ENCODE measurements around the gene TCF25.
"Not testable (repeated sequence)": the region's sequence is repeated elsewhere in the genome, so short reads cannot be mapped to it uniquely, and the experiment has no call there.

The TCF25 gene

GRCh38 chr16:89871895-89872294 is 1.5 kb upstream of the TCF25 start:
- DNase-seq (ENCODE audit: insufficient read length) (no peak), FAIRE-seq (no peak)
- TF ChIP-seq TAF1 (IDR thresholded peaks at IDR 0.05; ENCODE audit: borderline replicate concordance, low read depth, low read length) (no peak), POLR2A (IDR thresholded peaks at IDR 0.05; ENCODE audit: low read depth, low read length) (no peak), POLR2AphosphoS5 (IDR thresholded peaks at IDR 0.05; ENCODE audit: low read depth, low read length) (no peak)

- TF ChIP-seq POLR2A (IDR thresholded peaks at IDR 0.05; ENCODE audit: low read depth, low read length) (no peak), TAF1 (IDR thresholded peaks at IDR 0.05; ENCODE audit: borderline replicate concordance, low read depth, low read length) (no peak), POLR2AphosphoS5 (IDR thresholded peaks at IDR 0.05; ENCODE audit: low read depth, low read length) (0 out of 2 replicates have a peak, but pooled peaks have one; percentile 17)
- peak; percentile 85 for DNase-seq (ENCODE audit: insufficient read length)
- FAIRE-seq: peak; percentile 99
These were observed 739 bp downstream of the TCF25 start for GRCh38 chr16:89873972-89874689.

DNA sequence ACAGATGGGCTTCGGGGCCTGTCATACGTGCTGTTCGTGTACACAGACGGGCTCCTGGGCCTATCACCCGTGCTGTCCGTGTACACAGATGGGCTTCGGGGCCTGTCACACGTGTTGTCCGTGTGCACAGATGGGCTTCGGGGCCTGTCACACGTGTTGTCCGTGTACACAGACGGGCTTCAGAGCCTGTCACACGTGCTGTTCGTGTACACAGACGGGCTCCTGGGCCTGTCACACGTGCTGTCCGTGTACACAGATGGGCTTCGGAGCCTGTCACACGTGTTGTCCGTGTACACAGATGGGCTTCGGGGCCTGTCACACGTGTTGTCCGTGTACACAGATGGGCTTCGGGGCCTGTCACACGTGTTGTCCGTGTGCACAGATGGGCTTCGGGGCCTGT is 5.7 kb downstream of the TCF25 start:
- not testable (repeated sequence) for DNase-seq (ENCODE audit: insufficient read length); FAIRE-seq

- no peak for FAIRE-seq
- no peak for TF ChIP-seq POLR2A (IDR thresholded peaks at IDR 0.05; ENCODE audit: low read depth, low read length)
- TF ChIP-seq TAF1 (IDR thresholded peaks at IDR 0.05; ENCODE audit: borderline replicate concordance, low read depth, low read length): no peak
- TF ChIP-seq POLR2AphosphoS5 (IDR thresholded peaks at IDR 0.05; ENCODE audit: low read depth, low read length): no peak
- DNase-seq (ENCODE audit: insufficient read length): no peak
These were observed 7.3 kb downstream of the TCF25 start for GRCh38 chr16:89880477-89881367.

DNA sequence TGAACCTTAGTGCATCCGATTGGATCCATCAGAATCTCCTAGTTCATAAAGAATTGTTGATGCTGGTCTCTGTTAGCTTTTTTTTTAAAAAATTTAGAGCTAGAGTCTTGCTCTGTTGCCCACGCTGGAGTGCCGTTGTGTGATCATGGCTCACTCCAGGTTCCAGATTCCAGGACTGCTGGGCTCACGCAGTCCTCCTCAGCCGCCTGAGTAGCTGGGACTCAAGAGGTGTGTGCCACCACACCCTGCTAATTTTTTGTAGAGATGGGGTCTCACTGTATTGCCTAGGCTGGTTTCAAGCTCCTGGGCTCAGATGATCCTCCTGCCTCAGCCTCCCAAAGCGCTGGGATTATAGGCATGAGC is 8.0 kb downstream of the TCF25 start:
- DNase-seq (ENCODE audit: insufficient read length): no peak
- FAIRE-seq: no peak
- TF ChIP-seq POLR2AphosphoS5 (IDR thresholded peaks at IDR 0.05; ENCODE audit: low read depth, low read length) (no peak), POLR2A (IDR thresholded peaks at IDR 0.05; ENCODE audit: low read depth, low read length) (no peak), TAF1 (IDR thresholded peaks at IDR 0.05; ENCODE audit: borderline replicate concordance, low read depth, low read length) (no peak)

DNA sequence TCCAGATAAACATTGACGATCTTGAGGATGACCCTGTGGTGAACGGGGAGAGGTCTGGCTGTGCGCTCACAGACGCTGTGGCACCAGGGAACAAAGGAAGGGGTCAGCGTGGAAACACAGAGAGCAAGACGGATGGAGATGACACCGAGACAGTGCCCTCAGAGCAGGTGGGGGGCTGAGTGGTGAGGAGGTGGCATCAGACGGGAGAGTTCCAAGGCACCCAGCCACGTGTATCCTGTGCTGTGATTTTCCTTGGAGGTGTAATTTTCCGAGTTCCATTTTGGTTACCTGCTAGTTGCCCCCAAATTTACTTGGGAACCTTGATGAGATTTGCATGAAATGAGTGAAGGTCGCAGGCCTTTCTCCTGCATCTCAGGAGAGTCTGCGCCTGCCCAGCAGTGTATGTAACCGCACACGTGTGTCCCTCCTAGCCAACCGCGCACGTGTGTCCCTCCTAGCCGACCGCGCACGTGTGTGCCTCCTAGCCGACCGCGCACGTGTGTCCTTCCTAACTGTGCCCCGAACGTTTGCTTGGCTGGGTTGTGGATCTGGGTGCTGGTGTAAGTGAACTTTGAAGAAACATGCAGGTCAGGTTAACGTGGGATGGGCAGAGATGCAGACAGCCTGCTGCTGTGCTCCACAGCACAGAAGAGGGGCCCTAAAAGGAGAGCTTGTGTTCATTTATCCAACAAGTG is 10.1 kb downstream of the TCF25 start:
- TF ChIP-seq TAF1 (IDR thresholded peaks at IDR 0.05; ENCODE audit: borderline replicate concordance, low read depth, low read length) (no peak), POLR2AphosphoS5 (IDR thresholded peaks at IDR 0.05; ENCODE audit: low read depth, low read length) (no peak), POLR2A (IDR thresholded peaks at IDR 0.05; ENCODE audit: low read depth, low read length) (no peak)
- FAIRE-seq: no peak
- DNase-seq (ENCODE audit: insufficient read length): no peak

GRCh38 chr16:89884041-89884421 is 10.6 kb downstream of the TCF25 start:
- FAIRE-seq (no peak), DNase-seq (ENCODE audit: insufficient read length) (no peak)
- TF ChIP-seq POLR2AphosphoS5 (IDR thresholded peaks at IDR 0.05; ENCODE audit: low read depth, low read length): no peak
- TF ChIP-seq POLR2A (IDR thresholded peaks at IDR 0.05; ENCODE audit: low read depth, low read length): no peak
- no peak for TF ChIP-seq TAF1 (IDR thresholded peaks at IDR 0.05; ENCODE audit: borderline replicate concordance, low read depth, low read length)

GRCh38 chr16:89887243-89887642 is 13.9 kb downstream of the TCF25 start:
- DNase-seq (ENCODE audit: insufficient read length): no peak
- TF ChIP-seq TAF1 (IDR thresholded peaks at IDR 0.05; ENCODE audit: borderline replicate concordance, low read depth, low read length): no peak
- no peak for TF ChIP-seq POLR2A (IDR thresholded peaks at IDR 0.05; ENCODE audit: low read depth, low read length)
- no peak for TF ChIP-seq POLR2AphosphoS5 (IDR thresholded peaks at IDR 0.05; ENCODE audit: low read depth, low read length)
- no peak for FAIRE-seq

DNA sequence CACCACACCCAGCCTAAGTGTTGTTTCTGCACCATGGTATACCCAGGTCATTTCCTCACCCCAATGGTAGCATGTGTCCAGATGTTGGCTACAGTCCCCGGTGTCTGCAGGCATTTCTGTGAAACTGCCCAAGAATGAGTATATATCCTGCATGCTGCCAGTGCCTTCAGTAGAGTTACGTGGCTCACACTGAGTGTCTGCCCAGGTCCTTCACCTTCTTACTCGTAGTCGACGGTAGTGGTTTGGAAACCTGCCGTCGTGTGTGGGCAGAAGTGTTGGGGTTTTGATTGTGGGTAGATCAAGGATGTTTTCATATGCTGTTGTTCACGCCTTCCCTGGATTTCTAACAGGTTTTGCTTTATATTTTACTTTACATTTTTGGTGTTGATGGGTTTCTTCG is 16.8 kb downstream of the TCF25 start:
- TF ChIP-seq POLR2A (IDR thresholded peaks at IDR 0.05; ENCODE audit: low read depth, low read length) (no peak), POLR2AphosphoS5 (IDR thresholded peaks at IDR 0.05; ENCODE audit: low read depth, low read length) (no peak), TAF1 (IDR thresholded peaks at IDR 0.05; ENCODE audit: borderline replicate concordance, low read depth, low read length) (no peak)
- DNase-seq (ENCODE audit: insufficient read length) (no peak), FAIRE-seq (no peak)

- no peak for DNase-seq (ENCODE audit: insufficient read length)
- FAIRE-seq: no peak
- TF ChIP-seq POLR2A (IDR thresholded peaks at IDR 0.05; ENCODE audit: low read depth, low read length): no peak
- no peak for TF ChIP-seq POLR2AphosphoS5 (IDR thresholded peaks at IDR 0.05; ENCODE audit: low read depth, low read length)
- no peak for TF ChIP-seq TAF1 (IDR thresholded peaks at IDR 0.05; ENCODE audit: borderline replicate concordance, low read depth, low read length)
These were observed 17.7 kb downstream of the TCF25 start for GRCh38 chr16:89890886-89891657.

DNA sequence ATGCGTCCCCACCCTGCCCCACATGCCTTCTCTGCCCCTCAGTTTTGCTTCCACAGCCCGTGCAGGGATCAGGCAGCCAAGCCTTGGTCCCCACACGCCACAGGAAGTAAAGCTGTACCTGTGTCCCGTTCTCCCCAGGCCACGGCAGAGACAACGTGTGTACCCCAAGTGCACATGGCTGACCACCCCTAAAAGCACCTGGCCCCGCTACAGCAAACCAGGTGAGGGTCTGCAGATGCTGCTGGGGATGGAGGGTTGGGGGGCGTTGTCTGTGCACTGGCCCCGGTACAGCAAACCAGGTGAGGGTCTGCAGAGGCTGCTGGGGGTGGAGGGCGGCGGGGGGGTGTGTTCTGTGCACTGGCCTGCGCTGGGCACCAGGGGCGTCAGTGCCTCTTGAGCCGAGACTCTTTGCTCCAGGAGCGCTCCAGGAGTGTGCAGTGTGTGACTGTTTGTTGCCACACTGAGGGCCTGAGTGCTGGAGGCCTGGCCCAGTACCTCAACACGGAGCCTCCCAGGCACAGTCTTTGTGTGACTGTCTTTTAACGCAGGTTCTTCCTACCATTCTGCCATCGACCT is 18.8 kb downstream of the TCF25 start:
- DNase-seq (ENCODE audit: insufficient read length) (no peak), FAIRE-seq (no peak)
- TF ChIP-seq TAF1 (IDR thresholded peaks at IDR 0.05; ENCODE audit: borderline replicate concordance, low read depth, low read length): no peak
- TF ChIP-seq POLR2AphosphoS5 (IDR thresholded peaks at IDR 0.05; ENCODE audit: low read depth, low read length): no peak
- TF ChIP-seq POLR2A (IDR thresholded peaks at IDR 0.05; ENCODE audit: low read depth, low read length): no peak; the same call in 1 of the 2 replicates
